Panc1 (cell line): Measurements from ENCODE around the gene DNASE2B. TPM values are rescaled to one million over a fixed set of nuclear protein-coding genes. Genes with fewer than 3 reads are reported as not detected.

Experiments used
- ATAC-seq: fragments of 200-7000 bp; cut with Tn5 transposase; 2 replicates; pipeline ENCODE4 v1.9.1; 2020; ENCODE audit warnings: mild to moderate bottlenecking, moderate library complexity
- BruUV-seq: library from RNA; stranded (reverse); fragments of 400-500 nt; replicated peaks from 2 replicates; lab custom pipeline; 2021; lab: Mats Ljungman, UMichigan
- CTCF ChIA-PET: fragments of 300-600 bp; sonication (Branson Sonifier 250); formaldehyde crosslinking; loops from one replicate; lab custom pipeline; 2022; ENCODE audit warnings: antibody characterized with exemption; lab: Charles Lee
- POLR2A ChIA-PET: fragments of 300-600 bp; sonication (Branson Sonifier 250); formaldehyde crosslinking; loops from one replicate; lab custom pipeline; 2022; ENCODE audit warnings: antibody characterized with exemption; lab: Charles Lee
- DNase-seq: peaks from one replicate; pipeline ENCODE4 v3.0.0-alpha.2; 2010; ENCODE audit warnings: low read depth, low spot score
- H3K27ac ChIP-seq: 2 replicates; pipeline ENCODE4 v1.5.1; 2011; ENCODE audit warnings: mild to moderate bottlenecking, low read length, inconsistent platforms
- H3K27me3 ChIP-seq: fragments of 200-500 bp; sonication (Bioruptor generic); 2 replicates; pipeline ENCODE4 v1.6.0; 2014; ENCODE audit warnings: low read length, inconsistent platforms; ENCODE audit not compliant: control insufficient read depth, insufficient read depth
- H3K36me3 ChIP-seq: fragments of 200-500 bp; sonication (Bioruptor generic); 2 replicates; pipeline ENCODE4 v1.5.1; 2014; ENCODE audit warnings: inconsistent platforms, mild to moderate bottlenecking, low read length, moderate library complexity; ENCODE audit not compliant: control insufficient read depth, insufficient read depth
- H3K4me1 ChIP-seq: 2 replicates; pipeline ENCODE4 v1.5.1; 2011; ENCODE audit warnings: inconsistent platforms, mild to moderate bottlenecking, low read length, moderate library complexity; ENCODE audit not compliant: control insufficient read depth, insufficient read depth
- H3K4me3 ChIP-seq, 2 experiments: 2 replicates each; pipeline ENCODE4 v1.5.1; 2011 to 2012; ENCODE audit warnings: low read depth in 2 of 2, low read length in 2 of 2, mild to moderate bottlenecking in 2 of 2, inconsistent platforms in 1 of 2, moderate library complexity in 1 of 2
- H3K9me3 ChIP-seq: fragments of 200-500 bp; sonication (Bioruptor generic); 2 replicates; pipeline ENCODE4 v1.5.1; 2014; ENCODE audit warnings: low read depth, mild to moderate bottlenecking, inconsistent platforms, low read length, moderate library complexity; ENCODE audit not compliant: control insufficient read depth, insufficient read depth
- CTCF ChIP-seq: fragments of 450-650 bp; IDR thresholded peaks from 2 replicates; pipeline ENCODE4 v1.5.1; 2017; ENCODE audit warnings: mild to moderate bottlenecking
- POLR2AphosphoS5 ChIP-seq: IDR thresholded peaks from 2 replicates; pipeline ENCODE4 v1.6.1; 2012; ENCODE audit warnings: mild to moderate bottlenecking, low read depth, low read length, moderate library complexity
- REST ChIP-seq, 2 experiments: IDR thresholded peaks; 2 replicates each; pipeline ENCODE4 v1.6.1; 2011 to 2012; ENCODE audit warnings: low read depth in 2 of 2, control low read depth in 1 of 2, low read length in 1 of 2, mild to moderate bottlenecking in 1 of 2, moderate library complexity in 1 of 2; ENCODE audit not compliant: insufficient read depth in 1 of 2
- SIN3A ChIP-seq: IDR thresholded peaks from 2 replicates; pipeline ENCODE4 v1.6.1; 2012; ENCODE audit warnings: low read depth, mild to moderate bottlenecking, low read length, moderate library complexity, borderline replicate concordance; ENCODE audit not compliant: insufficient read depth
- TCF7L2 ChIP-seq: IDR thresholded peaks from 2 replicates; pipeline ENCODE4 v1.6.1; 2011; ENCODE audit warnings: mild to moderate bottlenecking, low read depth, low read length, inconsistent platforms
- in situ Hi-C: cut with HindIII; loops from 2 replicates; pipeline ENCODE4 v1.10.0; 2016; ENCODE audit warnings: low sequenced_read_pairs, low pct_unique_long_range_greater_than_20kb
- intact Hi-C: fragments of 100-400 bp; cut with micrococcal nuclease; formaldehyde crosslinking; loops from one replicate; pipeline ENCODE4 v1.10.0; 2022; ENCODE audit not compliant: unreplicated experiment
- total RNA-seq: library from RNA; stranded (reverse); gene quantifications from one replicate; pipeline ENCODE4 v1.2.1, GENCODE V29; 2021; ENCODE audit not compliant: unreplicated experiment

DNASE2B gene
- total RNA-seq, 1 experiment from 2014 or later = not detected

- CTCF ChIA-PET = no interaction called here
- intact Hi-C loops = no loop called here
- no peak overlapping the region for H3K4me3 ChIP-seq
- TF ChIP-seq CTCF (no peak), POLR2AphosphoS5 (no peak), SIN3A (no peak), REST (IDR thresholded peaks at IDR 0.05; ENCODE audit: insufficient read depth in 1 of 2, low read depth in 2 of 2, low read length in 1 of 2) (no peak), TCF7L2 (no peak)
- no peaks in the 10 kb centered on the region for H3K4me1 ChIP-seq
- POLR2A ChIA-PET = interaction anchor here (0.8 kb wide), 1 partner anchor 272 kb away, joined by 7 read pairs; no protein-coding TSS in a partner anchor
- H3K9me3 ChIP-seq = no peaks in the 10 kb centered on the region
- no peak for ATAC-seq
- DNase-seq = no peak
- H3K27me3 ChIP-seq = no peaks in the 10 kb centered on the region
- BruUV-seq = no TSS peak
- H3K27ac ChIP-seq = no peak overlapping the region
- H3K36me3 ChIP-seq = no peaks in the 10 kb centered on the region
- in situ Hi-C loops = no loop called here
These were observed 14.1 kb downstream of the DNASE2B start for GRCh38 chr1:84412316-84412942.

- in situ Hi-C loops = no loop called here
- Histone ChIP-seq H3K27ac (no peak overlapping the region), H3K9me3 (no peaks in the 10 kb centered on the region), H3K4me1 (no peaks in the 10 kb centered on the region), H3K27me3 (no peaks in the 10 kb centered on the region), H3K4me3 (no peak overlapping the region), H3K36me3 (no peaks in the 10 kb centered on the region)
- ChIA-PET POLR2A (interaction anchor here (1.5 kb wide), 1 partner anchor 17 kb away, joined by 5 read pairs; no protein-coding TSS in a partner anchor), CTCF (no interaction called here)
- no peak for TF ChIP-seq CTCF
- TF ChIP-seq SIN3A = no peak
- no peak for TF ChIP-seq REST (IDR thresholded peaks at IDR 0.05; ENCODE audit: insufficient read depth in 1 of 2, low read depth in 2 of 2, low read length in 1 of 2)
- no peak for TF ChIP-seq TCF7L2
- no peak for TF ChIP-seq POLR2AphosphoS5
- intact Hi-C loops = no loop called here
- no TSS peak for BruUV-seq
- ATAC-seq = no peak
- no peak for DNase-seq
These were observed 17.1 kb downstream of the DNASE2B start for GRCh38 chr1:84415396-84415795.
